Amniotic stem cell (primary cell): ENCODE data around the gene TARDBP.
"Not testable (repeated sequence)": the region's sequence is repeated elsewhere in the genome, so short reads cannot be mapped to it uniquely, and the experiment has no call there.

Experiments
- DNase-seq: peaks from one replicate; lab custom pipeline; 2025; lab: John Stamatoyannopoulos, UW

Gene TARDBP

GRCh38 chr1:10992864-10993263 is 19.6 kb upstream of the TARDBP start:
- no peak for DNase-seq

- no peak for DNase-seq
These were observed 16.4 kb upstream of the TARDBP start for GRCh38 chr1:10996100-10996499.

GRCh38 chr1:11000526-11000925 is 11.9 kb upstream of the TARDBP start:
- DNase-seq, result no peak

- no peak for DNase-seq
These were observed 692 bp downstream of the TARDBP start for GRCh38 chr1:11013160-11013531.

GRCh38 chr1:11019358-11019757 is 6.9 kb downstream of the TARDBP start:
- DNase-seq, result not testable (repeated sequence)

GRCh38 chr1:11019971-11020370 is 7.5 kb downstream of the TARDBP start:
- DNase-seq, result no peak

- DNase-seq, result no peak
These were observed 10.7 kb downstream of the TARDBP start for GRCh38 chr1:11023201-11023600.

GRCh38 chr1:11024154-11024873 is 11.9 kb downstream of the TARDBP start:
- no peak for DNase-seq

GRCh38 chr1:11024874-11025203 is 12.4 kb downstream of the TARDBP start:
- DNase-seq, result no peak

- DNase-seq, result no peak
These were observed 13.2 kb downstream of the TARDBP start for GRCh38 chr1:11025618-11026017.

- no peak for DNase-seq
These were observed 13.6 kb downstream of the TARDBP start for GRCh38 chr1:11026052-11026451.

GRCh38 chr1:11026903-11027302 is 14.4 kb downstream of the TARDBP start:
- no peak for DNase-seq

- DNase-seq, result no peak
These were observed 14.9 kb downstream of the TARDBP start for GRCh38 chr1:11027316-11027715.

- no peak for DNase-seq
These were observed 15.6 kb downstream of the TARDBP start for GRCh38 chr1:11028018-11028417.

- DNase-seq, result no peak
These were observed 18.4 kb downstream of the TARDBP start for GRCh38 chr1:11030865-11031264.

GRCh38 chr1:11031624-11032262 is 19.3 kb downstream of the TARDBP start:
- DNase-seq, result no peak

- DNase-seq, result not testable (repeated sequence)
These were observed 24.7 kb downstream of the TARDBP start for GRCh38 chr1:11037019-11037739.

- DNase-seq, result peak; percentile 71
These were observed 25.3 kb downstream of the TARDBP start for GRCh38 chr1:11037740-11038182.

GRCh38 chr1:11039351-11040104 is 27.1 kb downstream of the TARDBP start:
- no peak for DNase-seq

GRCh38 chr1:11040105-11040429 is 27.6 kb downstream of the TARDBP start:
- DNase-seq, result not testable (repeated sequence)

GRCh38 chr1:11041048-11041447 is 28.6 kb downstream of the TARDBP start:
- DNase-seq, result no peak

- DNase-seq, result no peak
These were observed 29.6 kb downstream of the TARDBP start for GRCh38 chr1:11042065-11042464.
